Activated CD8-positive, alpha-beta memory T cell treated with anti-CD3 and anti-CD28 coated beads for 24 hours (primary cell): ENCODE data around the gene CD46.

Experiments used
- DNase-seq: peaks from one replicate; pipeline ENCODE4 v3.0.0-alpha.2; 2020

CD46 gene

DNA sequence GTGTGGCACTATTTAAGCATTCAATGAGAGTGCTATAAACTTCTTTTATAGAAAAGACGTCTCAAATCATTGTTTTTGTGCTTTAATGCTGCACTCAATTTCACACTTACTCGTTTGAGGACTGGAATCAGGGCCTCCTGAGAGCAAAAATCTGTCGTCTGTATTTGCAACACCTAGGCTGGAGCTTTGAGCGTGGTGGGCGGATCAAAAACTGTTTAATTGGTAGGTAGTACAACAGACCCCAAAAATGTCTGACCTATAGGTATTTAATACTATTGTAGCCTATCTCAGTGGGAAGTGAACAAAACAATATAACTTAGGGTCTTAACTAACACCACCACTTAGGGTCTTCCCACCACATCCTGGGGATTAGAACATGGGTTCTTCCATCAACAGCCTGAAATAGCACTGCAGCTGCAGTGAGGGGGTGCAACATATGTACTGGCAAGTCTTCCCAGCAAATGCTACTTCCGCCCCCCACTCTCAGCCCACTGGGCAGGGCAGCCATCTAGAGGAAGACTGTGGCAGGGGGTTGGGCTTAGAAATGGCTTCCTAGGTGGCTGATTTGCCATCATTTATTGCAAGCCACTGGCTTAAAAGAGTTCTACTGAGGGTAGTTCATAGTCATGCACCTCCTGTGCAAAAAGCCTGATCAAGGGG lies 48.3 kb downstream of the CD46 start:
- peak; percentile 51 for DNase-seq

DNA sequence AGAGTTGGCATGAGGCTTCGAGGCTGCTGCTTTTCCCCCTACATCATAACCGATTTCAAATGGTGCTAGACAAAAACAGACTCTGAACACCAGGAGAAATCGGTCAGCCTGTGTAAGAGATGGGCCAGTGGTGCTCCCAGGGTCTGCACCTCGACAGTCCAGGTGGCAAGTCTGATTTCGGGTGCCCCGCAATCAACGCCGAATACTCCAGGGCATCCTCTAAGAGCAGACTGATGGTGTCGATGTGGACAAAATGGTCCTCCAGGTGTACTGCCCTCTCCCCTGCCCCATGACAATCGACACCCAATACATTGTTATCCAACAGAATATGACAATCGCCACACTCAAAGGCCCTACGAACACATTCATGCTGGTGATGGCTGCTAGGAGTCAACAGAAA lies 50.0 kb downstream of the CD46 start:
- DNase-seq: no peak

DNA sequence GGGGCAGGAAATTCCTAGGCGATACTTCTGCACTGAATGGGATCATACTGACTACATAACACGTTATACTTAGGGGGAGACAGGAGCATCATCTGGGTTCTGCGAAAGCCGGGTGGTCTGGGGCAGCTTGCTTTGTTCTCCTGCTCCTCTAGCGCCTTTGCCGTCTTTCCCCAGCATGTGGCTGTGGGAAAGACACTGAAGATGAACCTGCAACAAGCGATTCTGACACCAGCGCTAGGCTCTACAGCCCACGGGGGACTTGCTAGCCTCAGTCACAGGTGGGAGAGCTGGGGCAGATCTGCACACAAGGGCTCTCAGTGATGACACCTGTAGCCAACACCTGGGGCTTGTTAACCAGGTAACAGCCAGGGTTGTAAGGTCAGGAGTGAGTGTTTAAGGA lies 51.8 kb downstream of the CD46 start:
- DNase-seq: no peak

DNA sequence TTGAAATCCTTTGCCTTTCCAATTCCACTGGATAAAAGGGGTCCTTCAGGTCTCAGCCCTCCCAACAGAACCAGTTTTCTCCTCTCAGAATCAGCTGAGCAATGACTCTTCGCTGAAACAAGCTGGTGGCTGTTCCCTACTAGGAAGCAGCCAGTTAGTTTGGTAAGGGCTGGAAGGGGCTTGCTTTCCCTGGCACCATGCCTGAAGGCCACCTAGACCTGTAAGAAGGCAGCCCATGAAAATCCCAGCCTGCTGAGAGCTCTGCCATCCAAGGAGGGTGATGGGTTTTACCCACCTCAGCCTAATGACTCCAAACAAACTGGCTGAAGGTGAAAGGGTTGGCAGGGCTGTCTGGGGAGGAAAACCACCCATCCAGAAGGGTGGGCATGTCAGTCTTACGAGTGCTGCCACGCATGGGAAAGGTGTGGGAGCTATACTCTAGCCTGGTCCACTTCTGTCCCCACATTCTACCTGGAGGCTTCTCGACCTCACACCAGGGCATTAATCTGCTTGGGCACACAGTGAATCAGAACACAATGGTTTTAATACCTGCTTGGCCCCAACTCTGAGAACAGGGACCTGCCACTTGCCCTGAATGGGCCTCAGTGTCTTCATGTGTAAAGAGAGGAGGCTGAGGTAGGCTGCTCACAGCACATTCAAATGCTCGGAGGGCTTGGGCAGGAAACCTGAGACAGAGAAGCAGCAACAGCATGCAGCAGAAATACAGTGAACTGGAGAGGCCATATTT lies 53.0 kb downstream of the CD46 start:
- DNase-seq: no peak

DNA sequence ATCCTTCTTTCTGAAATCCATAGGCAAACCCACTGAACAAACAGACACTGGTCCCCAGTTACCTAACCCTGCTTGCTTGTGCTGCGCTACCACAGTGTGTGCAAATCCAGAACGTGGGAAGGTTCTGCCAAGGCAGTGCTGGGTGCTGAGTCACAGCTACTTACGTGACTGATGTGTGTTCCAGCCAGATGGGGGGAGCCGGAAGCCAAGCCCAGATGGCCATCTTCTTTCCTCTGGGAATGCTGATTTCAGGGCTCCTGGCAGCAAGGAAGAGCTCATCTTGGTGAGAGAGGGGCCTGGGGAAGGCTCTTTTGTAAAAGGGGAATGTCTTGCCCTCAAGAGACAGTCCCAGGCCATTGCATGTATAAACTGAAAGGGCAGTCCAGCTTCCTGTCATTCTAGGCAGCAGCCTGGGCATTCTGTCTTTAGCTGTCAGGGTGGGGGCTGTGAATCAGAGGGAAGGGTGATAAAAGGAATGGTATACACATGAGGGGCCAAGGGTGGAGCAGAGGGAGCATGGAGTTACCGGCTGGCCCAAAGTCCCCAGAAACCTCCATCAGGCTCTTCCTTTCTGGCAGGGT lies 54.1 kb downstream of the CD46 start:
- no peak for DNase-seq

DNA sequence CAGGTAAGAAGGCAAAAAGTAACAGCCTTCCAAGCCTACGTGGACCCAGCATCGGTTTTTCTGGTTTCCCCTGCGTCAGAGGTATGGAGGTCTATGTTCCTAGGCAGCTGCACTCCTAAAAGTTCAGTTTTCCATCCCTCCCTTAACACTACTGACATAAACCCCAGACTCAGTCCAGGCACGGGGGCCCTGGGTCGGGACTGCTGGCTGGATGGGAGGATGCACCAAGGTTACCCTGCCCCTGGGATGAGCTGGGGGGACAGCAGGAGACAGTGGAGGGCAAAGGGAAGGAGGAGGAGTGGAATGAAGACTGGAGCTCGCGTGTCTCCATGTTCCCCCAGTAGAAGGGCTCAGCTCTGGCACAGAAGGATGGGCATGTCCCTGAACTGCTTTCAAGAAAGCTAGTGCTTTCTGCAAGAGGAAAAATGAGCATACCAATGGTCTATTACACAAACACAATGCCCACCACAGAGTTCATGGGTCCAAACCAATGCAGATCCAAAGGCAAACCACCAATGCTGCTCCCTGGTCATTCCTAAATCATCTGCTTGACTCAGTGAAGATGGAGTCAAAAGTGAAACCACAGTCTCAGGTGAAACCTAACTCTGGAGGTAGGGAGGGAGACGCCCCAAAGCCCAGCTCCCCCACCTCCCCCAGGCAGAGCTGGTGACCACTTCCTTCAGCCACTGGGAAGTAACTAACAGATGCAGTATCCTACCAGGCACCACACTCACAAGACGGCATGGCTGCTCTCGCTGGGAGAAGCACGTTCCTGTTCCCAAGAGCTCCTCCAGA lies 54.9 kb downstream of the CD46 start:
- DNase-seq: peak; percentile 50

DNA sequence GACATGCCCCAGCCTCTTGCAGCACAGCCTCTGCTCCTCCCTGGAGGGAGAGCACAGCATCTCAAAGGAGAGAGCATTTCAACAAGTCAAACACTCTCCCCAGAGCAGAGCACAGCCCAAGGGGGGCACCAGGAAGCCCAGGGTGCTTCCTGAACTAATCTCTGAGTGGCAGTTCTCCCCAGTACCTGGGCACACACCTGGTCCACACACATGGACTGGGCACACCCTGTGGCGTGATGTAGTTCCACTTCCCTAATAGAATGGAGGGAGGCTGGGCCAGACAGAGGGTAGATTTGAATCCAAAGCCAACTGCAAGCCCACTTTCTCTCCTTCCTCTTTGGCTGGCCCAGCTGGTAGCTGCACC lies 55.5 kb downstream of the CD46 start:
- peak; percentile 56 for DNase-seq

DNA sequence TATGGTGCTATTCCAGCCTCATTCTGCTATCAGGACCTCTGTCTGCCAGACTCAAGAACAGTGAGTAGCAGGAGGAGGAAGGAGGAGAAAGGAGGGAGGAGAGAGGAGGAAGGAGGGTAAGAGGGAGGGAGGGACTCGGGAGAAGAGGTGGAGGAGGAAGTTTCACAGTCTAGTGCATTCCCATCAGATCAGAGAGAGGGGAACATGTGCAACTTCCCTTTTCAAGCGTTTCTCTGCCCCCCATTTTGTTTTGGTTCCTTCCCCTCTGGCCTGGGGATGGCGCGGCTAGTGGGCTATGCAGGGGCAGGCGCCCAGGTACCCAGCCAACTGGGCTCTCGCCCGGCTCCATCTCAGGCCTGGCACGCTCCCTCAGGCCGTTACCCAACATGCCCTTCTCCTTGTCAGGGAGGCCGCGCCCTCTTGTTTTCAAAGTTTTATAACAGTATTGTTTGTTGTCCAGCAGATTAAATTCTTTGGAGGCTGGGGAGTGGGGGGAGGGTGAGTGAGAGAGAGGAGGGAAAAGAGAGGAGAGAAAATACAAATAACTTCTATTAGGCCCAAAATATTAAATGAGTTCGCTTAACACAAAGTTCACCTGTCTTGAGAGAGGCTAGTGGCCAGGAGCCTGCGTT lies 56.0 kb downstream of the CD46 start:
- no peak for DNase-seq

DNA sequence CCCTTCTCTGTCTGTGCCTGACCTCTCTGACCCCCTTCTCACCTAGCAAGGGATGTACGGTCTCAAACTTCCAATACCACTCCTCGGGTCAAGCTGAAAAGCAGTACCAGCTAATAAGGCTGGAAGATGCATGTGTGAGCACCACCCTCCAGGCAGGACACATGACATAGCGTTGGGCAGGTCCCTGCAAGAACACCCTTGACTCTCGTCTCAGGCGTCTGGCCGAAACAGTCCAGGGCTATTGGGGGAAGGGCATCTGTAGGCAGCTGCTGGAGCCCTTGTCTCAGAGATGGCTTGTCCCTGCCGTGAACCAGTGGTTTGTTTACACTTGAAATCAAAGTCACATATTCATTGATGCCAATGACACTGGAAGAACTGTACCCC lies 56.5 kb downstream of the CD46 start:
- DNase-seq: no peak

DNA sequence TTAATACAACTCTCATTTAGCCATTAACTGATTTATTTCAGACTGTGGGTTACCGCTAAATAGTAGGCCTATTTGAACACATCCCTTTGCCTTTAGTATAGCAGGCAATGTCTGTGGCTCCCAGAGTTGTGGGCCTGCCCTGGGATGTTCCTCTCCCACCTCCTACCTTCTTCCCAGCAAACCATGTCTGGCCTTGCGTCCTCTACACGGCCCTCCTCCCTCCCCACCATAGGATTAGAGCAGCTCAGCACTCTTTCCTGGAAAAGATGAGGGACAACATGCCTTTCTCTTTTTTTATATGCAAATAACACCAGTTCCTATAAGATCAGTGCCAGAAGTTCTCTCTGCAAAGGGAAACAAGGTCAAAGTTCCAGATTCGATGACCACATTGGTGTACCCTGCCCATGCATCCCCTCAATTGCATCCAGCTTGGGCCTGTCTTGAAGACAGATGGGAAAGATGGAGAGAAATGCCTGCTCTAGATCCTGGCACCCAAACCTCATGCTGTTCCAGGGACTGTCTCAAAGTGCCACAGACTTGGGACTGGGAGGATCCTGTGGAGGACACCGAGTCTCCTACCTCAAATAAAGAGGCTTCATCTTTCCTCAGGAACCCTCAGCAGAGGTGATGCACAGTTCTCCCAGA lies 57.2 kb downstream of the CD46 start:
- DNase-seq: no peak

DNA sequence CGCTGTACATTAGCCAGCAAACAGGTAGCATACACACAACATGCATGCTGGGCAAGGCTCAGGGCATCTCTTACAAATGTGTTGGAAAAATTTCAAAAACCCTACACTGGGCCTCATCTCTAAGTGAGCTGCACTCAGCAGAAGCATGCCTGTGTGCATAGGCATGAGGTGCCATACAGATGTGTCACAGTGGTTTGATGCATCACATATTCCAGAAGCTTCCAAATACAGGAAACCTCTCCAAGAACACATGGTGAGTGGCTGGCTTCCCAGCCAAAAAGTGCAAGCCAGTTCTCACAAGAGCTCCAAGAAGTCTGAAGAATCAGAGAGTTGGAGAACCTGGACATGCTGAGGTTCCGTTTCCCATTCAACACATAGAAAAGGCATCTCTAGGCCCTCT lies 58.3 kb downstream of the CD46 start:
- DNase-seq: no peak

DNA sequence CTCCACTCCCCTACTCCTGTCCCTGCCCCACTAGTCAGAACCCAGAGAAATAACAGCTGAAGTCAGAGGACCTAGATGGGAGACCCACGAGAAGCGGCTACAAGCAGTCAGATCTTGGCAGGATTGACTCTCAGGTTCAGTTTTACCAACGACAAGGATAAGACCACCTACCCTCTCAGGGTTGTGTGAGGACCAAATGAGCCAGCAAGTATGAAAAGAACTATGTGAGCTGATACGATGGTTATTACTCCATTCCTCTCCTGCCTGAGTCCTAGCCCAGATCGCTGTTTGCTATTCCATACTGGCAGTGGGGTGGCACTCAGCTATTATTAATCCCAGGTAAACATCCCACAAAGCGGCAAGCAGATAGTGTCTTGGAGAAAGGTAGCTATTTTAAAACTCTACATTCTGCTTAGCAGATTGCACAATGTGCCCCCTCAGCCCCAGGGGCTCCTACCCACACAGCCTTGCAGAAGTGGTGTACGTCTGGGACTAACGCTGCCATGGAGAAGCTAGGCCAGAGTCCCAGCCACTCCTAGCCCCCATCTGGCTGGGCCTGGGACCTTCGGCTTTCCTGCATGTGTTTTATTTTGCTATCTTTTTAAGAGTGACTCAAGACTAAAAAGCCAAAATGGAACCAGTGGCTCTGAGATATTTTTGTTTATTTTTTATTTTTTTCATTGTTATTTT lies 58.9 kb downstream of the CD46 start:
- DNase-seq: no peak

DNA sequence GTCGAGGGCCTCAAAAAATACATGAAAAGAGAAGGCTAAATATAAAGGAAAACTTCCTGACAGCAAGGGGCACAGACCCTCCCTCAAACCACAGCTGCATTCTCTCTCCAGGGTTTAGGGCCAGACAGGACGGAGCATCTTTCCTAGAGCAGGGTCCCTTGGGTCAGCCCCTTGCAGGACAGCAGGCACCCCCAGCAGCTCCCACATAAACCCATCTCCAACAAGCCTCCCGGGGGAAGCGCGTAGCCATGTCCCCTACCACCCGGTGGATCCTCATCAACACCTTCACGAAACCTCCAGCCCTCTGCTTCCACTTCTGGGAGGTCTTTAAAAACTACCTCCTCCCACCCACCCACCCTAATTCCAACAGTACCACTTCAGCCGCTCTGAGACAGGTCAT lies 59.5 kb downstream of the CD46 start:
- no peak for DNase-seq

DNA sequence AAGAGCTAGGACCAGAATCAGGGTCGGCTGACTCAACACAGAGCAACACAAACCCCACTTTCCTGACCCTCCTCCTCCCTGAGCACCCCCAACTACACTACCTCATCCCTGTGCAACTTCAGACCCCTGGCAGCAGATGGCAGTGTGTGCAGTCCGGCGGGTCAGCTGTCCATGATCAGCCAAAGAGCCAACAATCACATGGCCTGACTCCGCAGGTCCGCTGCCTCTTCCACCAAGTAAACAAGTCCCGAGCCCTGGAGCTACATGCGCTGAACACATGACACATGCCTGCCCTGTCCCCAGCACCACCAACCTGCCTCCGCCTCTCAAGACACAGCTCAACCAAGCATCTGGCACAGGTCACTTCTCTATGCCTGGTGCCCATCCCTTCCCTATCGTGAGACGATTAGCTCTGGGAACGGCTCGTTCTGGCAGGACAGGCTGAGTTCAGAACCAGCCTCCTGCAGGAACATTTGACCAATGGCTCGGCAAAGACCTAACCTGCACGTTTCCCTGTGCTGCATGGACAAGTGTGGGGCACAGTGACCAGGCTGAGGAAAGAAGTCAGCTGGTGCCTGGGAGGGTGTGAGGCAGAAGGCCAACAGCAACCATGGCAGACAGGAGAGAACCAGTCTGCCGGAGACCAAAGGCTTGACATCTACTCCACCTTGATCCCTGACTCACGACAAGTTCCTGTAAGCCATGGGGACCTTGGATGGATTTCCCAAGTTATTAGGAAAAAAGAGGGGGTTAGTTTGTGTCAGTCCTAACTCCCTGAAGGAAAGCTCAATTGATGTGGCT lies 60.3 kb downstream of the CD46 start:
- DNase-seq: peak; percentile 57

DNA sequence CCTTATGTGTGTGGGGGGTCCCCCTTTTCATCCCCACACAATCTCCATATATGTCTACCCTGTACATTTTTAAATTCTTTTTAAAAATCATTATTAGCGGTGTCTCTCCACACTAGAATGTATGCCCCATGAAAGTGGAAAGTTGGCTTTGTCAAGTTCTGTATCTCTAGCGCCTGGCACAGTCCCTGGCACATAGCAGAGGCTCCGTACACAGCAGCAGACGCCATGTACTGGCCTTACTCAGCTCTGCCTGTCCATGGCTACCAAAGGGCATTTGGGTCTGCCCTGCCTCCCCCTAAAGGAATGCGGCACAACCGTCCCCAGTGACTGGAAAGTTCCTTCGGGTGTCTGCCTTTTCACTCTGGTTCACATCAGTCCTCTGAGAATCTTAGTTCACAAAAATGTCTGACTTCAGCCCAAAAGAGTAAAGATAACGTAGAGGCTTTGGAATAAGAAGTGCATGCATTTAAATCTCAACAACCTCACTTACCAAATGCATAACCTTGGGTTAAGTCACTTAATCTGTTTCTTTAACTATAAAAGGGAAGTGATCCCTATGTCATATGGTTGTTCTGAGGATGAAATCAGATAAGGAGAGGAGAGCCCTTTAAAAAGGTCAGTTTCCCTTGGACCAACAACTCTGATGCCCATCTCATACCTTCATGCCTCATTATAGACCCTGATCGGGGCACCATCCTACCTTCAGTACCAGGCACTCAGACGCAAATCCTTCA lies 61.1 kb downstream of the CD46 start:
- no peak for DNase-seq

DNA sequence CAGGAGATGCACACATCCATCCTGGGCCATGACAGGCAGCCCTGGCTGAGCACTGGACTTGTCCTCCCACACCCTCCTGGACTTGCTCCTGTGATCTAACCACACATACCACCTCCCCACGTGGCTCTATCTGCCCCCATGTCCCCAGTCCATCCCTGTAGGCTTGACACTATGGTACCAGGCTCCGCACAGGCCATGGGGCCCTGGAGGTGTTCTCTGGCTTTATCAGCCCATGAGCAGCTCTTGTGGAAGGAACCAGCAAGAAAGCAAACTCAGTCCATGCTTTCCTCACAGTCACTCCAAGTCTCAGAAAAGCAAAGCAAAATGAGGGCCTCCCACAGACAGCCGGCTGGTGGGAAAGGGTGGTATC lies 61.6 kb downstream of the CD46 start:
- DNase-seq: peak; percentile 53

DNA sequence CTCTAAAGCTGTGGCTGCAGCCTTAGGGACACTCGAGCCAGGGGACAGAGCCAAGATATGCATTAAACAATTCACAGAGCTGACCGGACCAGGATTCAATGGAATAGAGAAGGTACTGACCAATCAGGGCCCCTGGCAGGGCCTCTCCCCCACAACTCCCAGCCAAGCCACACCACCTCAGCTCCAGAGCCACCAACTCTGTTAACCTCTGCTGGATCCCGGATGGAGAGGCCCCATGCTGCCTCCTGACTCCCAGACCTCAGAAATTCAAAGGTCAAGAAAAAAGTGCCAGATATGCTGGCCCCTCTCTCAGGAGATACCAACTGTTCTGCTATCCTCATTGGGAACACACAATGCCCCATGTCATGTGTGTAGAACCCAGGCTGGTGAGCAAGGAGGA lies 62.1 kb downstream of the CD46 start:
- no peak for DNase-seq

DNA sequence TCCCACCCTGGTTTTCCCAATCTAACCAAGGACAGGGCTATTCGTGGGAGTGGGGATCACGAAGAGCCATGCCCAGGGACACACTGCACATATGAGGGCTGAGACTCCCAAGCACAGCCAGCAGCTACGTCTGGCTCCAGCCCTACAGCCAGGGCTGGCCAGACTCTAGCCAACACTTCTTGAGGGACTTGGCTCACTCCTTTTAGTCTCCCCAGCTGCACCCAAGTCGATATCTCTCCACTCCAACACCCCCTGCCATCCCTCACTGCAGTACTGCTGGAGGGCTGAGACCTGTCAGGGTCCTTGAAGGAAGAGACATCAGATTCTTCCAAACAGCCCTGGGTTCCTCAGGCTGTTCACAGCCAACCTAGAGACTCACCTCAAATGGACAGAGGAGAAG lies 62.6 kb downstream of the CD46 start:
- no peak for DNase-seq

DNA sequence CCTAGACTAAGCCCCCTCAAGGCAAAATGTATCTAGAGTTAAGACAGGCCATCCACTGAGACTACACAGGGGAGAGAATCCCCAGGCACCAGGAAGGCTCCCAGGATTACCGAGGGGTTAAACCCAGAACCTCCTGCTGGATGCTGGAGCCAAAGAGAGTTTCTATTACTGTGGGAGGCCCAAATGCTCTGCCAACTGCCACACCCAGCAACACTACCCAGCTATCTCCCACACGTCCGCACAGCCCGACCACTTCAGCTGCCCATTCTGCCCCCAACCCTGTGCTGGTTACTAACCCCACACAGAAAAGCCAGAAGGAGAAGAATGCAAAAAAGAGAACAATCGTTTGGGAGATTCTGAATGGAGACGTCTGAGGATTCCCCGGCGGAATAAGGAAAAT lies 63.6 kb downstream of the CD46 start:
- no peak for DNase-seq

DNA sequence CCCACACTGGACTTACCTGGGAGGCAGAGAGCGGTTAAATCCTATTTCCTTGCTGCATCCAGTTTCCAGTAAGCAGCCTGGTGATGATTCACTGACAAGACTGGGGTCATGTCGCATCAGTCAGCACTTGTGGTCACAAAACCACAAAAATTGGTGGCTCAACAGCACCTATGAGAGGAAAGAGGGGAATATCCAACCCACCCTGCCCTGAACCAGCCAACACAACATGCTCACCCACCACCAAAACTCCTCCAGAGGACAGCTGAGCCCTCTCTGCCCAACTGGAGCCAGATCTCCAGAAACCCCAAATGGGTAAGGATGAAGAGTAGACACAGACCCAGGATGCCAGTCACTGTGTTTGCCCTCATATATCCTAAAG lies 64.0 kb downstream of the CD46 start:
- DNase-seq: peak; percentile 66

DNA sequence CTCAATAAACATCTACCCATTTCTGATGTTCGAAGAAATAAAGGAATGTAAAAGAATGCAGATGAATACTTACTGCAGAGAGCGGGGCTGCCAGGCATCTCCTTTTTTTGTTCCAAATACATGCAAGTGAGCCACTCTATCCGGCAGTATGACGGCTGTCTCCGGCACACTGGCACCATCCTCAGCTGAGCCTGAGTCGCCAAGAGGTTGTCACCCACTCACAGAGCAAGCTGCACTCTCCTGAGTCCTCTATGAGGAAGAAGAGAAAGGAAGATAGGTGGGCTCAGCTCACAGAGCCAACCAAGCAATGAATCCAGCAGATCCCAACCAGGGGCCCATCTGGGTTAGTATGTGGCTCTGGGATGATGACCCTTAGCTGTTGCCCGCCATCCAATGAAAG lies 65.3 kb downstream of the CD46 start:
- DNase-seq: peak; percentile 45
